ENCODE measurements around the gene NCS1. TPM values are rescaled to one million over a fixed set of nuclear protein-coding genes. Genes with fewer than 3 reads are reported as not detected.

The NCS1 gene
- total RNA-seq, 1 donor from 2014 or later = 2.2 TPM

GRCh38 chr9:130212543-130213297, 40.5 kb downstream of the NCS1 start:
- intact Hi-C loops (cut with micrococcal nuclease) = no loop called here

GRCh38 chr9:130213911-130214761, 41.9 kb downstream of the NCS1 start:
- intact Hi-C loops (cut with micrococcal nuclease) = no loop called here

- intact Hi-C loops (cut with micrococcal nuclease) = no loop called here
These were observed 42.7 kb downstream of the NCS1 start for GRCh38 chr9:130214776-130215340.

GRCh38 chr9:130215341-130216119, 43.3 kb downstream of the NCS1 start:
- intact Hi-C loops (cut with micrococcal nuclease) = no loop called here

- intact Hi-C loops (cut with micrococcal nuclease) = no loop called here
These were observed 45.6 kb downstream of the NCS1 start for GRCh38 chr9:130217838-130218237.

GRCh38 chr9:130219661-130220096, 47.5 kb downstream of the NCS1 start:
- intact Hi-C loops (cut with micrococcal nuclease) = no loop called here

GRCh38 chr9:130220352-130220751, 48.1 kb downstream of the NCS1 start:
- intact Hi-C loops (cut with micrococcal nuclease) = no loop called here

GRCh38 chr9:130222833-130223232, 50.6 kb downstream of the NCS1 start:
- intact Hi-C loops (cut with micrococcal nuclease) = no loop called here

GRCh38 chr9:130225071-130225470, 52.9 kb downstream of the NCS1 start:
- intact Hi-C loops (cut with micrococcal nuclease) = no loop called here

- intact Hi-C loops (cut with micrococcal nuclease) = no loop called here
These were observed 53.4 kb downstream of the NCS1 start for GRCh38 chr9:130225586-130225985.

- intact Hi-C loops (cut with micrococcal nuclease) = no loop called here
These were observed 53.9 kb downstream of the NCS1 start for GRCh38 chr9:130226112-130226511.

- intact Hi-C loops (cut with micrococcal nuclease) = no loop called here
These were observed 55.6 kb downstream of the NCS1 start for GRCh38 chr9:130227833-130228232.

- intact Hi-C loops (cut with micrococcal nuclease) = no loop called here
These were observed 57.6 kb downstream of the NCS1 start for GRCh38 chr9:130229759-130230158.

GRCh38 chr9:130230631-130231030, 58.4 kb downstream of the NCS1 start:
- intact Hi-C loops (cut with micrococcal nuclease) = no loop called here

GRCh38 chr9:130232899-130233586, 60.8 kb downstream of the NCS1 start:
- intact Hi-C loops (cut with micrococcal nuclease) = no loop called here

- intact Hi-C loops (cut with micrococcal nuclease) = no loop called here
These were observed 61.4 kb downstream of the NCS1 start for GRCh38 chr9:130233587-130233945.

GRCh38 chr9:130234340-130235260, 62.4 kb downstream of the NCS1 start:
- intact Hi-C loops (cut with micrococcal nuclease) = no loop called here

GRCh38 chr9:130235558-130236435, 63.6 kb downstream of the NCS1 start:
- intact Hi-C loops (cut with micrococcal nuclease) = loop anchor here (1.0 kb wide), 1 partner anchor 128 kb away; no protein-coding TSS in a partner anchor
